Globus pallidus (tissue), 1 donor: Measurements from ENCODE around the gene BAMBI.

Experiments used
- DNase-seq: peaks from one replicate; pipeline ENCODE4 v3.0.0-alpha.2; 2015; ENCODE audit warnings: low spot score

The BAMBI gene

DNA sequence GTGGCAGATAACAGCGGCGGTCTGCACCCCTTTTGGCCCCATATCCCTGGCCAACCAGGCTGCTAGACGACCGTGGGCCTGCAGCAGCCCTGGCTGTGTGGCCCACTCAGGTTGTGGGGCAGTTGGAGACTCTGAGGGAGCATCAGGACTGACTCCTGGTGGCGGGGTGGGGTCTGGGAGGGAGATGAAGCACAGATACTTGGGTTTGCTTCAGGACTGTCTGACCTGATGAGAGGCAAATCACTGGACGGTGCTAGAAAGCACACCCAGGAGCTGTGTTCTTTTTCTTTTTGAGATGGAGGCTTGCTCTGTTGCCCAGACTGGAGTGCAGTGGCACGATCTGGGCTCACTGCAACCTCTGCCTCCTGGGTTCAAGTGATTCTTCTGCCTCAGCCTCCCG, 28.2 kb downstream of the BAMBI start:
- DNase-seq: no peak

DNA sequence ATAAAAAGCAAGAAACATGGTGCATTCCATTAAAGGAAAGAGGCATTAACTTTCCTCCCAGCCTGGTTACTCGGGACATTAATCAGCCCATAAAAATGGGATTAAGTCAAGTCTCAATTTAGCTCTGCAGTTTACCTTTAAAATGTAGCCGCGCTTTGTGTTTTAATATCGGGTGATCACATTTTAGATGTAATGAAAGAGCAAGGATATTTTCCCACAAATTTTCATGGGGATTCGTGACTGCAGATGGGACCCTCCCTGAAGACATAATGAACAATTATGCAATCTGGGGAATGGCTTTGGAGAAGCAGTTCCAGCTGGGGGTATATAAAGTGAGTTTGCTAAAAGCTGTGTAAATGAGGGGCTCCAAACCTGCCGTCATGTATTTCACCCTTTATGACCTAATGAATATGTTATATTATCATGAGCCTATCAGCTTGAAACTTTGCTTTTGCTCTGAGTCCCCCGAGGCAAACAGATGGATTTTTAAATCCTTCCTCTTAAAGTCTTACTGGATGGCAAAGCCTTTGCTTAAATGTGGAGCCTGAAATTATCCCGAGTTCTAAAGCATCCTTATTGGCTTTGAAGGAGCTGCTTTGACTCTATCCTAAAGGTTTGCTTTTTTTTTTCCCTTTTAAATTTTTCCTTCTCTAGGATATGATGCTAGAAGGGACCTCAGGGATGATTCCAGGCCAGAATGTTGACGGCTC, 31.8 kb downstream of the BAMBI start:
- DNase-seq: no peak

DNA sequence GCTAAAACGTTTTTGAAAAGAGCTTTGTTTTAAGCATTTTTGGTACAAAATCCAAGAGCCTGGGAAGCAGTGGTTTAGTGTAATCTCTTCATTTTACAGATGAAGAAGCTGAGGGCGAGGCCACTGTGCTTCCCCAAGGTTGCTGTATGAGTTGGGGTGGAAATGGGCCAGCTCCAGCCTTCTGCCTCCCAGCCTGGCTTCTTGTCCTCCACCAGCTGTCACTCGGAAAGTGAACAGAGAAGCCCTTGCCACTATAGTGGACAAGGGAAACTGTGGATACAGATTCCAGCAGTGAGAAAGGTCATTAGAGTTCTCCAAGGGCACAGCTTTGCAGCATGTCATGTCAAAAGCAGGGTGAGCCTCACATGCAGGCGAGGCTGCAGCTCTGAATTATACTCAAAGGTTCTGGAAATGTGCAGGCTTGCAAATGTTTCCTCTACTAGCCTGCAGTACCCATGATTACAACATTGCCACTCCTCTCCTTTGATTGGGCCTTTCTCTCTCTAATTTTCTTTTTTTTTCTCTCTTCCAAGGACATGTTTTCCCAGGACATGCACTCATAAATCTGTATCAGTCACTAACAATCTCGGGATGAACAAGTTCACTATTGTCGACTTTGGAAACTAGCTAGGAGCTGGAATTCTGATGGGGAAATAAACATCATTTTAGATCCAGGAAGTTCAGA, 33.0 kb downstream of the BAMBI start:
- no peak for DNase-seq

DNA sequence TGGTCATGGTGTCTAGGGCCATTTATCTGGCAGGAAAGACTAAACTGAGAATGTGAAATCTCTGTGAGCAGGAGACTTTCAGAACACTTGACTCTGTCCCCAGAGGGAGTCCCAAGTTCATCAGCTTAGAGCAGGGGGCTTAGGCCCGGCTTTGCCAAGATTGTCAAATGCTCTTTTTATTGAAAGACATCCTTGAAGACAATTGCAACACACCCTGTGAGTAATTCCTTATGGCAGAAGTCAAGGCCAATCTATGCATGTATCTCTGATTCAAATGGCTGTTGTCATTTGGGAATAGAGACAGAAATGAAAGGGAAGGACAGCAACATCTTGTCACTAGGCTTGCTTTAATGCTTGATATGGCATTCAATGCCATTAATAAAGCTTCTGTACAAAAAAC, 33.7 kb downstream of the BAMBI start:
- no peak for DNase-seq

DNA sequence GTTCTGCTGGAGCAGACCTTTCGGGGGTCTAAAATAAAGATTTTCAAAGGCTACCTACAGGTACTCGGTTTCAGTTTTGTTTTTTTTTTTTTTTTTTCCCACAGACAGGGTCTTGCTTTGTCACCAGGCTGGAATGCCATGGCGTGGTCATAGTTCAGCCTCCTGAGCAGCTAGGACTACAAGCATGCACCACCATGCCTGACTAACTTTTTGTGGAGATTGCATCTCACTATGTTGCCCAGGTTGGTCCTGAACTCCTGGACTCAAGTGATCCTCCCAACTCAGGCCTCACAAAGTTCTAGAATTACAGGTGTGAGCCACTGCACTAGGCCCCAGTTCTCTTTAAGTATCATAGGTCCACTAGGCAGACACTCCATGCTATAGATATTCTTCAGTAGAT, 34.5 kb downstream of the BAMBI start:
- no peak for DNase-seq

DNA sequence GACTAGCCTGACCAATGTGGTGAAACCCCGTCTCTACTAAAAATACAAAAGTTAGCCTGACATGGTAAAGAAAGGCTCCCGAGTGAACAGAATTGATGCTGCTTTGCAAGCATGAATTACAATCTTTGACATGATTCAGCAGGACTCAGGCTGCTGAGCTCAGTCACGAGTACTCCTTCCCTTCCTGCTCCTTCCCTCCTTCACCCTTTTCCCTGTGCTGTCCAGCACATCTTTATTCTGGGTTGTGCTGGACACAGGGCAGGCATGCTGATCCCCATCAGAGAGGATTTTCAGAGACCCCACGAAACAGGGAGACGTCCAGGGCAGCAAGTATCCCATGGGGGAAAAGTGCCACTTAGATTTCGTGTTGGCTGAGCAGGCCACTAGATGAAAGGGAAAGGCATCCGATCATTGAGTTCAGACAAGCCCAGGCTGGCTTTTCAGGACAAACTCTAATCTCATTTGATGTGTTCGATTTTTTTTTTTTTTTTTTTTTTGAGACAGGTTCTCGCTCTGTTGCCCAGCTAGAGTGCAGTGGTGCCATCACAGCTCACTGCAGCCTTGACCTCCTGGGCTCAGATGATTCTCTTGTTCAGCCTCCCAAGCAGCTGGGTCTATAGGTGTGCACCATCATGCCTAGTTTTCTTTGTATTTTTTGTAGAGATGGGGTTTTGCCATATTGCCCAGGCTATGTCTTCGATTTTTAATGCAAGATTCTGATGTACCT, 36.5 kb downstream of the BAMBI start:
- DNase-seq: no peak

DNA sequence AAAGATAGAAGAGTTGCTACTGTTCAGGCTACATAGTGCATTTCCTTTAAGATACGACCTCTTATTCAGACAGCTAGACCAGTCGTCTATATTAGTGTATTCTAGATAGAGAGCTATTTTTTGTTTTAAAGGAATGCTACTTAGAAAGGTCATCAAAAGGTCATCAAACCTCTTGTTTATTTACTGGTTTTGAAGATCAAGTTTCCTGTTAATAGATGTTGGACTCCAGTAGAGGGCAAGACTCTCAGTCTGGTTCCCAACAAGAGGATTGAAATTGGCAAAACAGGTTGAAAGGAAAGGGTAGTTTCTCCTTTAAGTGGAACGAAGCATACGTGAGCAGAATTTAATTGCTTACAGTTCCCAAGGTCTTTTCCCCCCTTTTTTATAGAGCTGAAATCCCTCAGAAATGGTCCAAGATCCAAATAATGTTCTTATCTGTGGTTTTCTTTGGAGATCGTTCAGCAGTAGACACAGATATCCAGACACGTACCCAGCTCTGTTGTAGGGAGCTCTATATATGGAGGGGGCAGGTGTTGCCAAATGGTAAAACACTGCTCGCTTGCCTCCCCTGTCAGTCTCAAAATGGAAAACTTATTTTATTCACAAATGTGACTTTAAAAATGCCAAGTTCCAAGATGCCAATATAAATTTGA, 37.2 kb downstream of the BAMBI start:
- no peak for DNase-seq

DNA sequence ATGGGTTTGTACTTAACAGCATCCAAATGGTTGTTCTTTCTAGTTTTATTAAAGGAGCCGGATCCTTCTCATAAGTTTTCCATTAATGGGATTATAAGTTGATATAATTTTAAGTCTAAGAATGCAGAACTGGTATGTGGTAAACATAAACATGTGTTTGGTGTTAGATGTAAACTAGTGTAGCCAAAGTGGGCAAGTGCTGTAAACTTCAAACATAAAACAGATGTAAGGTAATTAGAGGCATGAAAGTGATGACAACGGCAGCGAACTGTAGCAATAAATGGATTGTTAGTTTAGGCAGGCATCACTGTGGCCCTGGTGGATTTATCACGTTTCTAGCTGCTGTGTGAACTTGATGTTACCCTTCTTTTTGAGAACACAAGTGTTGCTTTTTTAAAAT, 37.9 kb downstream of the BAMBI start:
- DNase-seq: no peak

DNA sequence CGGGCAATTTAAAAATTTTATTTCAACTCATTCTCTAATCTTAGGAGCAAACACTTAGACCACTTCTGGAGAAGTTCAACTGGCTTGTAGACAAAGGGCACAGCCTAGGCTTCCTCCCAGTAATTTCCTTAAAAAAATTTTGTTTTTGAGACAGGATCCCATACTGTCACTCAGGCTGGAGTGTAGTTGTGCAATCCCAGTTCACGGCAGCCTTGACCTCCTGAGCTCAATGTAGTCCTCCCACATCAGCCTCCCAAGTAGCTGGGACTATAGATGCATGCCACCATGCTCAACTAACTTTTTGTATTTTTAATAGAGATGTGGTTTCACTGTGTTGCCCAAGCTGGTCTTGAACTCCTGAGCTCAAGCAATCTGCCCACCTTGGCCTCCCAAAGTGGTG, 38.4 kb downstream of the BAMBI start:
- no peak for DNase-seq

DNA sequence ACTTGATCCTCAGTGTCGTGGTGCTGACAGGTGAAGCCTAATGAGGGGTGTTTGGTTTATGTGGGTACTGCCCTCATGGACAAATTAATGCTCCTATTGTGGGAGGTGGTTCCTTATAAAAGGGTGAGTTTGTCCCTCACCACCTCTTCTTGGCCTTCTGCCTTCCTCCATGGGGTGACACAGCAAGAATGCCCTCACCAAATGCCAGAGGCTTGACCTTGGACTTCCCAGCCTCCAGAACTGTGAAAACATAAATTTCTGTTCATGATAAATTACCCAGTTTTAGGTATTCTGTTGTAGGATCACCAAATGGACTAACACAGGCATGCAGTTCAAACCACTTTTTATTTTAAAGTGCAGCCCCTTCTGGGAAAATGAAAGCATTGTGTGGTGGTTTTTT, 39.4 kb downstream of the BAMBI start:
- no peak for DNase-seq

DNA sequence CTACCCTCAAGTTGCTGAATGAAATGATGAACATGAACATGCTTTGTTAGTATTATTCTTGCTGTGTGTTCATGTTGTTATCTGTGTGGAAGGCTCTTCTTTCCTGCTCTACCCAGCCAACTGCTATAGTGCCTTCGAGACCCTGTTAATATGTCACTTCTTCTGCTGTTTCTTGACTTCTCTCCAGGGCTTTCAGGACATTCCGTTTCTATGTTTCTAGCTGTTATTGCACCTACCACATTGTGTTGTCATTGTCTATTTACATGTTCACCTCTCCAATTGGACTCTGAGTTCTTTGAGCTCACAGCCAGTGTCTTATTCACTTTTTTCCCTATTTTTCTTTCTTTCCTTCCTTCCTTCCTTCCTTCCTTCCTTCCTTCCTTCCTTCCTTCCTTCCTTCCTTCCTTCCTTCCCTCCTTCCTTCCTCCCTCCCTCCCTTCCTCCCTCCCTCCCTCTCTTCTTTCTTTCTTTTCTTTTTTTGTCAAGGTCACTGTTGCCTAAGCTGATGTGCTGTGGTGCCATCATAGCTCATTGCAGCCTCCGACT, 40.4 kb downstream of the BAMBI start:
- no peak for DNase-seq

DNA sequence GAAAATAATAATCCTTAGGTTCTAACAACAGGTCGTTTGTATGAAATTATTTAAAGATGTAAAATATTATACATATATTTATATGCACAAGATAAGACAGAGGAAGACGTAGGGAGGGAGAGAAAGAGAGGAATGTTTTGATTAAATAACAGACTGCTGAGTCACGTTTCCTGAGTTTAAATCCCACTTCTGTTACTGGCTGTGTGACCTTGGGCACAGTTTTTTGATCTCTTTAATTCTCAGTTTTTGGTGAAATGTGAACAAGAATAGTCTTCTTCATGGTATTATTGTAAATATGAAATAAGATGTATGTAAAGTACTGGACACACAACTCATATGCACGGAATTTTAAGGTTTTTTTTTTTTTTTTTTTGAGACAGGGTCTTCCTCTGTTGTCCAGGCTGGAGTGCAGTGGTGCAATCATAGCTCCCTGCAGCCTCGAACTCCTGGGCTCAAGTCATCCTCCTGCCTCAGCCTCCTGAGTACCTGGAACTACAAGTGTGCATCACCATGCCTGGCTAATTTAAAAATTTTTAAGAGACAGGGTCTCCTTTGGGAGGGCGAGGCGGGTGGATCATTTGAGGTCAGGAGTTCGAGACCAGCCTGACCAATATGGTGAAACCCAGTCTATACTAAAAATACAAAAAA, 42.6 kb downstream of the BAMBI start:
- no peak for DNase-seq

DNA sequence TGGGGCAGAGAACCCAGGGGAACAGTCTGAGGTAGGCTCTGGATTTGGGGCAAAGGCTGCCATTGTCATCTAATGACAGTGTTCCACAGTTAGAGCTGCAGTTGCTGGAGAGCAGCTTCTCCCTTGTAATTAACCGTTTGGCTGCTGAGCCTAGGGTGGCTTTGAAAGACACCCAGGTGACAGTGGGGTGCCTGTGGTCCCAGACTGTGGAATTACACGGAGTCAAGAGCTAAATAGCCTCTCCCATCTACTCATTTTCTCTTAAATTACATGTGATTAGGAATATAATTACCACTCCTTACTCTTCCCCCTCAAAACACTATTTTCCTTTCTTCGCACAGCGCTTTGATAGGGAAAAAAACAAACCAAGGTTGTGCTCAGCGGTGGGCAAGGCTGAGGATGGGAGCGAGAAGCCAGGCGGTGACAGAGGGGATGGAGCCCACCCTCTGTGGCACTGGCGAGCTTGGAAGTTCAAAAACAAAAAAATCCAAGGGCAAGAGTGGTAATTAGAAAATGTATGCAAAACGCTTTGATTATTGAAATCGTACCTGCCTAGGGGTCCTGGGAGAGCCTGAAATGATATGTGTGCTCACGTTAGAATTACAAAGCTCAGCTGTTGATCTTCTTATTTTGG, 44.1 kb downstream of the BAMBI start:
- DNase-seq: no peak

DNA sequence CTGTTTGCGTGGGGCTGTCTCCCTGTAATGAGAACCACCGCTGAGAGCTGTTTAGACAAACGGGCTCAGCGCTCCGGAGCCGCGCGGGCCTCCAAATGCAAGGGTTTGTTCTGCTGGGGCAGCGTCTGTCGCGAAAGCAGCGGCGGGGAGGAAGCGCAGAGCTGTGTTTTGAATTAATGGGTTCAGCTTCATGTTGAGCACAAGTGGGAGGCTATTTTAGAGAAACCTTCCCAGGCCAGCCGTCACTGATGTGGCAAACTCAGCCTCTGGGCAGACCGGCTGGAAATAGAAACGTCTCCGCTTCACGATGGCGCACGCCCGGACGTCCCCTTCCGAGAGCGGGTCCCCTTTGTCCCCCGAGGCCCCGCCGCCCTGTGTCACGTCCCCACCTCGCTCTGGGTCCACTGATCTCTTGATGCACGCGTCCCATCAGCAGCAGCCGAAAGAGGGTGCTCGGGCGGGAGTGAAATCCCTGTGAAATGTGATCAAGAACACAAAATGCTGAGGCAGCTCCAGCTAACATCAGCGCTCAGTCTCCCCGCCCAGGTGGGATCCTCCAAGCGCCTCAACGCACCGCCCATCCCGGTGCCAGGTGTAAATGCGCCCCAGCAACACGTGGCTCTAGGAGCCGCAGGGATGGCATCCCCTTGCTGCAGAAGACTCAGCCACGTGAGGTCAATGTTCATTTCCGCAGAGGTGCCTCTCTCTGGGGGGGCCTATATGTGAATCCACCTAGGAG, 44.9 kb downstream of the BAMBI start:
- DNase-seq: peak; percentile 47

DNA sequence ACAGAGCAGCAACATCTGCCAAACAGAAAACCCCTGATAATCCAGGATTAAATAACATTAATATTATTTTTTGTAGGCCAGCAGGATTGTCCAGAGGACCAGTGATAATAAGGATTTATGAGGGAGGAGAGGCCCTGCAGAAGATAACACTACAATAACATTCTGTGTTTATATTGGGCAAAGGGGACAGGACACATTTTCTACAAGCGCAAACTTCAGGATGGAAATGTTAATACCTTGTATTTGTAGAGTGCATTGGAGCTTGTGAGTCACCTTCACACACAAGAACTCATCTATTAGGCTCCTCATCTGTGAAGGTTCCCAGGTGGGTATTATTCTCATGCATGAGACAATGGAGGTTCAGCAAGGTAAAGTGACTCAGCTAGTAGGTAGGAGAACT, 51.0 kb downstream of the BAMBI start:
- no peak for DNase-seq

DNA sequence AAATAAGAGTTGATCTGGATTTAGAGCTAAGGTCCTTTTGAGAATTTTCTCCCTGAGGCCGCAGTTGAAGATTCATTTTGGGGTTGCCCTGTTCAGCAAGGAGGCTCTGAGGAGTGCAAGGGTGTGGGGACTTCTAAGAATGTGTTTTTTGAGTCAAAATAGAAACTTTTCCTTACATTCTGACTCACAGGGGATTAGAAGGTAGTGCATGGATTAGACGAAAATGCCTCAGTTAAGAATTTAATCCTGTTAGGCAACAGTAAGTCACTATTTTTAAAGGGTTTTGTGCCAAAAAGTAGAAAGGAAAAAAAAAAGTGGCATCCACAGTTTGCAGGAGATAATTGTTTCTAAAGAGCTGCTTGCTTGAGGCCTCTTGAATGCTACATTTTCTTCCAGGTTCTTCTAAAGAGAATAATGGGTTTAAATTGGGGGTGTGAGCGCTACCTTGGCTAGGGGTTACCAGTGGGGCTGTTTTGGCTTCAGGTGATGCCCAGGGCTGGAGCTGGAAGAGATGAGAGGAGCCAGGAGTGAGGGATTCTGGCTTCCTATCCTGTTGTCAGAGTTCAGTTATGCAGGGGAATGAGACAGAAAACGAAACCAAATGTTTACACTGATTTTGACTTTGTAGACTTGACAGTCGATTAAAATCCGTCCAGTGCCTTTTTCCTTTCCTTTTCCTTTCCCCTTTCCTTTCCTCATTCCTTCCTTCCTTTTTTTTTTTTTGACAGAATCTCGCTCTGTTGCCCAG, 52.9 kb downstream of the BAMBI start:
- DNase-seq: no peak

DNA sequence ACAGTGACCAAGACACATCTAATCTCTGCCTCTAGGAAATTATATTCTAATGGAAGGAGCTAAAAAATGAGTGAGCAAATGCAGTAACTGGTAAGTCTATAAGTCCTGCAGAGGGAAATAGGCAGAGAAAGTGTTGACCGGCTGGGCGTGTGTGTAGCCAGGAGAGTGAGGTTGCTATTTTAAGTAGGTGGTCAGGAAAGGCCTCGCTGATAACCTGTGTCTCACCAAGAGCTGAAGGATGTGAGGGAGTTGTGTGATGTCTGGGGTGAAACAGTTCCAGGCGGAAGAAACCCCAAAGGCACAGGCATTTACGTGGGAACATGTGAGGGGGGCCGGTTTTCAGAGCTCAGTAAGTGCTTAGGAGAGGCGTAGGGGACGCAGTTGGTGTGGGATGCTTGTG, 54.8 kb downstream of the BAMBI start:
- no peak for DNase-seq
